ENCODE measurements around the gene HPSE.
"Not testable (repeated sequence)": the region's sequence is repeated elsewhere in the genome, so short reads cannot be mapped to it uniquely, and the experiment has no call there.

HPSE gene

DNA sequence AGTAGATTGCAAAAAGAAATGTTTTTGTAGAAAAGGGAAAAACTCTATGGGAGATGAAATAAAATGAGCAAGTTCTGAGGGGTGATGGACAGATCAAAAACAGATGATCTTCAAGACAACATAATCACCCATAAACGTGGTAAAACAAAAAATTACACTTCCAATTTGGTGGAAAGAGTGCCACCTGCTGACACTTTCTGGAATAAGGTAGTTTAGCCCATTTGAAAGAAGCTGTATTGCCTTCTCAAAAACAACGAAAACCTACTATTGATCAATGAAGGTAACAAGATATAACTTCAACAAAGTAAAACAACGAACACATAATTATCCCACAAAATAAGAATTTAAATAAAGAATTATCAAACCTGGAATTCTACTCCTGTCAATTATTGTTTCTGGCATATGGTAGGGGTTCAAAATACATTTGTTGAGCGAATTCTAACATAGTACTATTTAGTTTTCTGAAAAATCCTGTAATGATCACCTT is 52.6 kb downstream of the HPSE start:
- DNase-seq (ENCODE audit: extremely low spot score): peak; percentile 33
- TF ChIP-seq NFRKB (IDR thresholded peaks at IDR 0.05) (no peak), PKNOX1 (IDR thresholded peaks at IDR 0.05) (peak; percentile 37; the same call in 1 of the 2 replicates)
- ChIA-PET POLR2A (no interaction called here), CTCF (interaction anchor here (0.6 to 1.2 kb wide), 8 partner anchors 10 to 926 kb away, joined by 3 to 4 read pairs (median 3); no protein-coding TSS in a partner anchor)

GRCh38 chr4:83281307-83281706 is 53.3 kb downstream of the HPSE start:
- POLR2A ChIA-PET: no interaction called here
- TF ChIP-seq SUZ12 (IDR thresholded peaks at IDR 0.05): no peak
- CTCF ChIA-PET: interaction anchor here (0.6 to 1.5 kb wide), 5 partner anchors 11 to 210 kb away, joined by 3 to 4 read pairs (median 3); no protein-coding TSS in a partner anchor
- DNase-seq (ENCODE audit: extremely low spot score): no peak

GRCh38 chr4:83276299-83277040 is 58.2 kb downstream of the HPSE start:
- CTCF ChIA-PET: no interaction called here
- TF ChIP-seq TARDBP (IDR thresholded peaks at IDR 0.05): no peak
- TF ChIP-seq PKNOX1 (IDR thresholded peaks at IDR 0.05): no peak
- no peak for TF ChIP-seq NFRKB (IDR thresholded peaks at IDR 0.05)
- no peak for TF ChIP-seq FOXA1 (IDR thresholded peaks at IDR 0.05)
- TF ChIP-seq HDGF (IDR thresholded peaks at IDR 0.05; ENCODE audit: borderline replicate concordance): no peak
- TF ChIP-seq ELF4 (IDR thresholded peaks at IDR 0.05): no peak
- TF ChIP-seq FOXK2 (IDR thresholded peaks at IDR 0.05): no peak
- TF ChIP-seq SP1 (IDR thresholded peaks at IDR 0.05): no peak
- no peak for TF ChIP-seq LEF1 (IDR thresholded peaks at IDR 0.05; ENCODE audit: borderline replicate concordance)
- TF ChIP-seq CTBP1 (IDR thresholded peaks at IDR 0.05; ENCODE audit: borderline replicate concordance): no peak
- TF ChIP-seq L3MBTL2 (conservative IDR thresholded peaks at IDR 0.05): no peak
- TF ChIP-seq FOXM1 (IDR thresholded peaks at IDR 0.05; ENCODE audit: borderline replicate concordance): no peak
- no peak for TF ChIP-seq ARNT (IDR thresholded peaks at IDR 0.05)
- no peak for TF ChIP-seq SUZ12 (IDR thresholded peaks at IDR 0.05)
- no peak for DNase-seq (ENCODE audit: extremely low spot score)
- POLR2A ChIA-PET: interaction anchor here (1.0 kb wide), 1 partner anchor 8 kb away, joined by 3 read pairs; the partner anchor contains the start of gene COQ2

- DNase-seq (ENCODE audit: extremely low spot score): not testable (repeated sequence)
- POLR2A ChIA-PET: interaction anchor here (1.9 kb wide), 1 partner anchor 10 kb away, joined by 6 read pairs; the partner anchor contains the start of gene COQ2
- peak; percentile 56; the same call in 1 of the 2 replicates for TF ChIP-seq ZNF384 (IDR thresholded peaks at IDR 0.05)
- CTCF ChIA-PET: interaction anchor here (0.9 kb wide), 1 partner anchor 12 kb away, joined by 4 read pairs; no protein-coding TSS in a partner anchor
Observed at GRCh38 chr4:83273926-83274325, 60.7 kb downstream of the HPSE start.

- ChIA-PET POLR2A (interaction anchor here (1.9 to 2.7 kb wide), 2 partner anchors 11 kb away, joined by 6 to 13 read pairs; partner anchors contain the start of gene COQ2), CTCF (no interaction called here)
- TF ChIP-seq TARDBP (IDR thresholded peaks at IDR 0.05) (no peak), FOXK2 (IDR thresholded peaks at IDR 0.05) (no peak), FOXM1 (IDR thresholded peaks at IDR 0.05; ENCODE audit: borderline replicate concordance) (no peak), L3MBTL2 (conservative IDR thresholded peaks at IDR 0.05) (no peak), ELF4 (IDR thresholded peaks at IDR 0.05) (no peak)
- DNase-seq (ENCODE audit: extremely low spot score): no peak
Observed at GRCh38 chr4:83272900-83273299, 61.7 kb downstream of the HPSE start.

DNA sequence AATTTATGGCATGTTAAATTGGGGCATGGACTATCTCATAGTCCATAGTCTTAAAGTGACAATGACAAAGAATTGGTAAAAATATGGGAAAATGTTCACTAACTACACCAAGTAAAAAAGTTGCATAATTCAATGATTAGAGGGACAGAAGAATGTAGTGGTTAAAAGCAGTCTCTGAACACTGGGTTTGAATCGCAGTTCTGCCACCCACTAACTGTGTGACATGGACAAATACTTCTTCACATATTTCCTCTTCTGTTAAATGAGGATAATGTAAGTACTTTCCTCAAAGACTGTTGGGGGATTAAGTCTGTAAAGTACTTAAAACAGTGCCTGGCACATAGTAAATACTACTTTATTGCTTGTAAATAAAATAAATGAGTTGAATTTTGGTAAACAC is 65.4 kb downstream of the HPSE start:
- POLR2A ChIA-PET: no interaction called here
- no peak for DNase-seq (ENCODE audit: extremely low spot score)
- TF ChIP-seq BHLHE40 (IDR thresholded peaks at IDR 0.05; ENCODE audit: borderline replicate concordance) (no peak), SUZ12 (IDR thresholded peaks at IDR 0.05) (no peak), PKNOX1 (IDR thresholded peaks at IDR 0.05) (no peak), SP1 (IDR thresholded peaks at IDR 0.05) (no peak), ARNT (IDR thresholded peaks at IDR 0.05) (no peak), FOXM1 (IDR thresholded peaks at IDR 0.05; ENCODE audit: borderline replicate concordance) (no peak), HDGF (IDR thresholded peaks at IDR 0.05; ENCODE audit: borderline replicate concordance) (no peak), L3MBTL2 (conservative IDR thresholded peaks at IDR 0.05) (no peak)
- CTCF ChIA-PET: no interaction called here

- ChIA-PET POLR2A (no interaction called here), CTCF (no interaction called here)
- no peak for TF ChIP-seq NFRKB (IDR thresholded peaks at IDR 0.05)
- TF ChIP-seq L3MBTL2 (conservative IDR thresholded peaks at IDR 0.05): no peak
- TF ChIP-seq ELF4 (IDR thresholded peaks at IDR 0.05): no peak
- no peak for TF ChIP-seq CTBP1 (IDR thresholded peaks at IDR 0.05; ENCODE audit: borderline replicate concordance)
- TF ChIP-seq PKNOX1 (IDR thresholded peaks at IDR 0.05): no peak
- TF ChIP-seq SUZ12 (IDR thresholded peaks at IDR 0.05): no peak
- no peak for TF ChIP-seq FOXM1 (IDR thresholded peaks at IDR 0.05; ENCODE audit: borderline replicate concordance)
- TF ChIP-seq HDGF (IDR thresholded peaks at IDR 0.05; ENCODE audit: borderline replicate concordance): no peak
- TF ChIP-seq BHLHE40 (IDR thresholded peaks at IDR 0.05; ENCODE audit: borderline replicate concordance): no peak
- no peak for TF ChIP-seq SP1 (IDR thresholded peaks at IDR 0.05)
- TF ChIP-seq FOXA1 (IDR thresholded peaks at IDR 0.05): no peak
- TF ChIP-seq FOXK2 (IDR thresholded peaks at IDR 0.05): no peak
- TF ChIP-seq TARDBP (IDR thresholded peaks at IDR 0.05): no peak
- no peak for TF ChIP-seq ARNT (IDR thresholded peaks at IDR 0.05)
- no peak for DNase-seq (ENCODE audit: extremely low spot score)
Observed at GRCh38 chr4:83268491-83268890, 66.2 kb downstream of the HPSE start.
